Left kidney (tissue), 8 donors: ENCODE data around the gene CTNNA2. TPM values are rescaled to one million over a fixed set of nuclear protein-coding genes. Genes with fewer than 3 reads are reported as not detected.

Source experiments
- DNase-seq: peaks from one replicate; pipeline ENCODE4 v3.0.0-alpha.2; 2013
- long read RNA-seq, 8 donors: transcript quantifications; one replicate each; lab custom pipeline, GENCODE V29; 2026
- polyA plus RNA-seq: library from polyadenylated mRNA; unstranded; fragments of 120-200 nt; gene quantifications from one replicate; pipeline ENCODE4 v1.2.1, GENCODE V29; 2013; ENCODE audit not compliant: insufficient read length

The CTNNA2 gene
- 3.9 TPM for polyA plus RNA-seq
- long read RNA-seq, donor 1, partial matches to known transcripts, result 0 of 16 reads
- long read RNA-seq, donor 1, other reads (novel, unspliced or antisense), result 16 of 16 reads
- long read RNA-seq, donor 2, result 0 reads
- long read RNA-seq, donor 3, result 0 reads
- long read RNA-seq, donor 4, result 0 reads
- long read RNA-seq, donor 5, result 0 reads
- long read RNA-seq, donor 6, result 0 reads
- long read RNA-seq, donor 7, partial matches to known transcripts, result 7 of 7 reads
- long read RNA-seq, donor 7, other reads (novel, unspliced or antisense), result 0 of 7 reads
- long read RNA-seq, donor 8, result 0 reads

DNA sequence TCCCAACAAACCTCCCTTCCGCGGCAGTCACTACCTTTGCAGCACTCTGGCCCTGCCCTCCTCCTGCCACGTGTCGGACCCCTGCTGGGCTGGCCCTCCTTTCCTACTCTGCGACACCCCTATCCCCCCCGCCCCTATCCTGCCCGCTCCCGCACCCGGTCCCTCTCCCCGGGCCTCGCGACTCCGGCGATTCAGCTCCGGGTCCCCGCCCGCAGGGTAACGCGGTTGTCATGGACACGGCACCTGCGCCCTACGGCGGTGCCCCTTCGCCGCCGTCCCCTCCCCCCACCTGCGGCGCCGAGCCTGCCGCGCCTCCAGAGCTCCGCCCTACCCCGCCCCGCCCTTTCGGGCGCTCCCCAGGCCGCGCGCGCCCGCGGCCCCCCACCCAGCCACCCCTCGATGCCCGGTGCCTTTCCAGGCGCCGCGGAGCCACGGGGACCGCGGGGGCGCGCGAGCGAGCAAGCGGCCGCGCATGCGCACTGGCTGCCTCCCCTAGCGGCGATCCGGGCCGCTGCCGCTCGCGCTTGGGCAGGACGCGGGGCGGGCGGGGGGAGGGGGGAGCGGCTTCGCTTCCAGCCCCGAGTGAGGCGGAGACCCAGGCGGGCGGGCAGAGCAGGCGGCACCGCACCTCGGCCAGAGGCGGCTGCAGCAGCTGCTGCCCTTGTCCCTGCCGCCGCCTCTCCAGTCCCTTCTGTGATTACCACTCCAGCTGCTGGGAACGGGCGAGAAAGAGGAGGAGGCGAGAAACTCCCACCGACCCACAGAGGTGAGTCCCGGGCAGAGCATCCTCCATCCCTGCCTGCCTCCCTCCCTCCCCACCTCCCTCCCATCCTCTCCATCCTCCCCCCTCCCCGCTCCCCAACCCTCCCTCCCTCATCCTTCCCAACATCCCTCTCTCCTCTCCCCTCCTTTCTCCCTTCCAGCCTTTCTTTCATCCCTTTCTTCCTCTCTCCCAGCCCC, at the start of gene CTNNA2:
Gene CTNNA2 (plus strand): TSS at position 610 of the 960 bp plus-strand sequence.
- DNase-seq, result peak; percentile 60

DNA sequence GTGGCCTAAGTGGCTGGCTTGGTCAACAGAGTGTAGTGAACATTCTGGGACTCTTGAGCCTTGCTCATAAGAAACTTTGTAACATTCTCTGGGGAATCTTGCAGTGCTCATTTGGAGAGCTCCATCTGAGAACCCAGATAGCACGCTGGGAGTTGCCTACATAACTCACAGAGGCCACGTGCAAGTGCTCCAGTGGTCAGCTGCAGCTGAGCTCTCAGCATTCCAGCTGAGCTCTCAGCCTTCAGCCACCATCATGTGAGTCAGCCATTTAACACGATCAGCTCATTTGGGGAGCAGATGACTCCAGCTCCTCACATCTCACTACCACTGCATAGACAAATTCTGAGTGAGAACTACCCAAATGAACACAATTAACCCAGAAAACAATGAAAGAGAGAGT, 25.5 kb upstream of the CTNNA2 start:
- DNase-seq, result no peak

DNA sequence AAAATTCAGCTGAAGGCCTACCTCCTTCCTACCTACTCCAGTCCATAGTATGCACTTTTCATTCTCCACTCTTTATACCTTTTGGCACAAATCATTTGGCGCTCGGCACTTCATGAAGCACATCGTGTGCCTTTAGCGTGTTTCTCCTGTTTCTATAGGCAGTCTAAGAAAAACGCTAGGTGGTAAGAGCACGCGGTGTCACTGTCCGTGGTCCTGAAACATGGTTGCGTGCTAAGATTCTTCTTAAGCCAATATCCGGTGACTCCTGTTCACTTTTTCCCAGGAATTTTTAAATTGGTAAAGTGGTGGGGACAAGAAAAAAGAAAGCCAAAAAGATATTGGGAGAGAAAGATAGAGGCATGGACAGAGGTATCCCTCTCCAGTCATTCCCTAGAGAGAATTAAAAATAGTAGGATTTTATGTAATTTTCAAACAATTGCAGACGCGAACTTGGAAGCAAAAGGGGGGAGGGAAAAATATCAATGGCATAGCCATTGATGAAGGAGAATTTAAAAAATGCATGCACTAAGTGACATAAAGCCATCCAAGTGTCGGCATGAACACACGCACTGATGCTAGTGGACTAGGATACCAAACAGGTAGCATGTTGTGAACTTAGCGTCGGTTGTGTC, 1.4 kb upstream of the CTNNA2 start:
- peak; percentile 91 for DNase-seq

DNA sequence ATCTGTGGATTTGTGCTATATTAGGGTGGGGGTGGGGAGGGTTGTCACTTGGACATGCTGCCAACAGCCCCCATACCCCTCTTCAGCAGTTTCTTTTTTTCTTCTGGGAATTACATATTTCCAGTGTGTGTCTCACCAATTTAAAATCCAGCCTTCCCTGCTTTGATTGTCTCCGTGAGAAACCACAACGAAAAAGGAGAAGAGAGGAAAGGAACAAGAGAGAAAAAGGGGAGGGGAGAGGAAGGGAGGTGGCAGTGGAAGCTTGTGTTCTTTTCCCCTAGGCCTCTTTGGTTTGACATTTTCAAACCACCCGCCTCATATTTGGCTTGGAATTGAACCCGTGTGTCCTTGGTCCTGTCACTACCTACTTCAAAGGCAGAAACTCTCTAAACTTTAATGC, 860 bp downstream of the CTNNA2 start:
- no peak for DNase-seq

DNA sequence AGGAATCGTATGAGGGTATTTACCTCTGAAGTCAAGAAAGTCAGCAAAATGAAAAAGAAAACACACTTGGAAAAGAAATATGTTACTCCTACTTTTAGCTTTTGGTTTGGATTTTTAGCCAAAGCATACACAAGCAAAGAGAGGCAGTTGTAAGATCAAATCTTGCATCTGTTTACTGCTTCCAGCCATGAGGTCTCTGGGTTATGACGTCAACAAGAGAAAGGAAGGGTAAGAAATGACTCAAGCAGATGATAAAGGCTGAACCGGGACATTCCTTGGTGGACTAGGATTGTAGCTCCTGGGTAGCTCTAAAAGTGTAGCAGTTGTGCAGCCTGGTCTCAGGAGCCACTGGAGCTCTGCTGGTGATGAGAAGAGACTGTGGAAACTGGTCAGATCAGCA, 16.8 kb downstream of the CTNNA2 start:
- DNase-seq, result no peak

DNA sequence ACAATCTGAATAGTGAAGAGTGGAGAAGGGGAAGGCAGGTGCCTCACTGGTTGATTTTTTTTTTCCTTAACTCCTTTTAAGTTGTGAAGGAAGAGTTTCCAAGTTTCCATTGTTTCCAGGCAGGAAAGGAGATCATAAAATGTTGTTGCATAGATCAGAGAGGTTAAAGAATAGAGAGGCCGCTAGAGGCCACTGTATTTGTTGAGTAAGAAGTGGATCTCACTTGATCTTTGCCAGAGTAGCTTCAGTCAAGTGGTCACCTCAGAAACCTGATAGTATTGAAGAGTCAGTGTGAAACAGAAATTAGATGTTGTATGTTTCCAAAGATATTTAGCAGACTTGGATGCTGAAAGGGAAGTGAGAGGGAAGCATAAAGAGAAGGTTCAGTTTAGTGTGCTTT, 17.6 kb downstream of the CTNNA2 start:
- peak; percentile 26 for DNase-seq

DNA sequence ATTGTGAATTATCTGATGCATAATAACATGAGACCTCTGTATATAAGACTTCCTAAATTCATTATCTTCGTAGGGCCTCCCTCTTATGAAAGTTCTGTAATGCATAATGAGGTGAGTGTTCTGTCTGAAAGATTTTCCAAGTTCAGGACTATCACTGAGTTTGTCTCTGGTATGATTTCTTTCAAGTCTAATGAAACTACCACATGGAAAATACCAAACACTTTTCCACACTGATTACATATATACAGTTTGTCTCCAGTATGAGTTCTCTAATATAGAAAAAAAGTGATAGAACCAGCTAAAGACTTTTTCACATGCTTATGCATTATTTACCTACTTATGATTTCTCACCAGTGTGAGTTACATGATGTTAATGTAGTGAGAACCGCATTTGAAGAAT, 34.7 kb downstream of the CTNNA2 start:
- DNase-seq, result no peak

DNA sequence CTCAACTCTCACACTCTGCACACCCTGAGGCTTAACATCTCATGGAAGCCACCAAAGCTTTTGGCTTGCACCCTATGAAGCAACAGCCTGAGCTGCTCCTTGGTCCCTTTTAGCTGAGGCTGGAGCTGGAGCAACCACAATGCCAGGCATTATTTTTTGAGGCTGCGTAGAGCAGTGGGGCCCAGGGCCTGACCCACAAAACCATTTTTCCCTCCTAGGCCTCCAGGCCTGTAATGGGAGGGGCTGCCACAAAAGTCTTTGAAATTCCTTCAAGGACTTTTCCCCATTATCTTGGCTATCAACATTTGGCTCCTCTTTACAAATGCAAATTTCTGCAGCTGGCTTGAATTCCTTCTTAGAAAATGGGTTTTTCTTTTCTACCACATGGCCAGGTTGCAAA, 39.8 kb downstream of the CTNNA2 start:
- DNase-seq, result no peak

DNA sequence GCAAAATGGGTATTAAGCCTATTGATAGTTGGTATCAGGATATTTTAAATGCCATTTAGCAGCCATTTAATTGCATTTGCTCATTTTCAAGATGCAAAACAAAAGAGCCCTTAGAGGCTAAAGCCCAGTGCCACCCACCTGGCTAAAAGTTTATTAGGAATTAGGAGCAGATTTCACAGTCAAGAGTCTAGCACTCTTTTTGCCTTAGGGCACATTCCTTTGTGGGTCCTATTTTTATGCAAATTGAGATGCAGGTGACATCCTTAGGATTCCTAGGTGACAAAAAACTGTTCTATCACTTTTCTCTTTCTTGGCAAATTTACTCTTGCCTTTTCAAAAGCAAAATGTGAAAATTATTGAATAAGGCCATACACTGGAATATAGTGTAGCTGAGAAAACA, 42.0 kb downstream of the CTNNA2 start:
- no peak for DNase-seq

DNA sequence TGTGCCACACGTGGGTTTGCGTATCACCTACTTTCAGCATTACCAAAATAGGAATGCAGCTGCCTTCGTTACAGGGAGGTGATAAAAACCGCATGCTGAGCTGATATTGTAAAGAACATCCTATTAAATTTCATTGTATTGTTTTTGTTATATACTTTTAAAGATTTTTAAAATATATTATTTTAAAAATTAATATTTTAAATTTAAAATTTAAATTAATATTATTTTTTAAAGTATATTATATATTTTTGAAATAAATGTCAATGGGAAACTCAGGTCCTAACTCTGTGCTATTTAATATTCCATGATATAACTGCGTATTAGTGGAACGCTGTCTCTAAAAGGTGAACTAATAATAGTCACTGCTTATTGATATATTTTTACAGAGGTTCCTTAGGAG, 51.2 kb downstream of the CTNNA2 start:
- DNase-seq, result no peak

DNA sequence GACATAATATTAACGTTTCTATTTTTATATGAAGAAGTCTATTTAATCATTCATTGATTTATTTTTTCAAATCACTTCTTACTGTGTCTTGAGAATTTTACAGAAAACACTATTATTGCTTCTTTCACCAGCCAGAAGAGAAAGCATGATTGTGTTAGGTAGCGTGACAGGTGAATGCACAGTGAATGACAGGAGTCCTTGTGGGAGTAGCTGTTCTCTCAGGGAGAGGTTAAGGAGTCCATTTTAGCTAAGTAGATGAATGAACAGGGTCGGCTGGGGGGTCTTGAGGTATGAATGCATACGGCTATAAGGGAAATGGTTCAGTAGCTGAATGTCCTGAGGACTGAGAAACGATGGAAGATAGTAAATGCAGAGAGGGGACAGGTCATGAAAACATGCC, 56.2 kb downstream of the CTNNA2 start:
- no peak for DNase-seq

DNA sequence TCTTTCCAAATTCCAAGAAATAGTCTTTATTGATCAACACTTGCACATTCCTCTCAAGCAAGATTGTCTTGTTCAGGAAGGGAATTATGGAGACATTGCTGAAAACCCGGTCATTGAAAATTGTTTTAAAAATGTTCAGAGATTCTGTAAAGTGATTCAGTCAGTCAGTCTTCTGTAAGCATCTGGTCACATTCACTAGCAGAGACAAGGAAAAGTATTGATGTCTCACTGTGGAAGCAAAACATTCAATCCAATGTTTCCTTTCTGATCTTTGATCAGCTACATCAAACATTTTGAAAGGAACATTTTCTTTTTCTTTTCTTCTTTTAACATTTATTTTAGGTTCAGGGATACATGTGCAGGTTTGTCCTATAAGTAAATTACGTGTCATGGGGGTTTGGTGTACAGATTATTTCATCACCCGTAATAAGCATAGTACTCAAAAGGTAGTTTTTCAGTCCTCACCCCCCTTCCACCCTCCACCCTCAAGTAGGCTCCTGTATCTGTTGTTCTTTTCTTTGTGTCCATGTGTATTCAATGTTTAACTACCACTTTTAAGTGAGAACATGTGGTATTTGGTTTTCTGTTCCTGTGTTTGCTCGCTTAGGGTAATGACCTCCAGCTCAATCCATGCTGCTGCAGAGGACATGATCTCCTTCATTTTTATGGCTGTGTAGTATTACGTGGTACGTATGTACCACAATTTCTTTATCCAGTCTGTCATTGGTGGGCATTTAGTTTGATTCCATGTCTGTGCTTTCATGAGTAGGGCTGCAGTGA, 61.2 kb downstream of the CTNNA2 start:
- DNase-seq, result no peak

DNA sequence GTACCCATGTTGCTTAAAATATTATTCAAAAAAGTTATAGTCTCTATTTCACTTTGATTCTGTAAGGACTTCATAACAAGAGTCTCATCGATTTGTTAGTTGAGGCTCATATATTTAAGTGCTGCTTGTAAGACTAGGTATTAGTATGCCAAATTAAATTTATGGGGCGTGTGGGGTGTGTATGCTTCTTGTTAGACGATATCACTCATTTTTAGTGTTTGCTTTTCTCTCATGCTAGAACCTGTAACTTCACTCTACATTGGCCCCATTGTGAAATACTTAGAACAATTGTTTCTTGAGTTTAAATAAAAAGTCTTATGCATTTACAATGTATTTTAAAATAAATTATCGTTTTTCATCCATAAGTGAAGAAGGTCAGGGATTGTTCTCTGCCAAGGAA, 63.6 kb downstream of the CTNNA2 start:
- peak; percentile 19 for DNase-seq

DNA sequence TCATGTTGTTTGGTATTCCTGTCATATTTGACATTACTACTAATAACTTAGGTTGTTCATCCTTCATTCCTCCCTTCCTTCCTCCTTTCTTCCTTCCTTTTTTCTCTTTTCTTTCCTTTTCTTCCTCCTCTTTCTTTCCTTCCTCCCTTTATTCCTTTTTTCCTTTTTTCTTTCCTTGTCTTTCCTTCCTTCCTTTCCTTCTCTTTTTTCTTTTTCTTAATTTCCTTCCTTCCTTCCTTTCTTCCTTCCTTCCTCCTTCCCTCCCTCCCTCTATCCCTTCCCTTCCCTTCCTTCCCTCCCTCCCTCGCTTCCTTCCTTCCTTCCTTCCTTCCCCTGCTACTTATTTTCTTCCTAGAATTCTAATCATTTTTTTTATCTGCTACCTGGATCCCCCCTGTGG, 66.1 kb downstream of the CTNNA2 start:
- no peak for DNase-seq

DNA sequence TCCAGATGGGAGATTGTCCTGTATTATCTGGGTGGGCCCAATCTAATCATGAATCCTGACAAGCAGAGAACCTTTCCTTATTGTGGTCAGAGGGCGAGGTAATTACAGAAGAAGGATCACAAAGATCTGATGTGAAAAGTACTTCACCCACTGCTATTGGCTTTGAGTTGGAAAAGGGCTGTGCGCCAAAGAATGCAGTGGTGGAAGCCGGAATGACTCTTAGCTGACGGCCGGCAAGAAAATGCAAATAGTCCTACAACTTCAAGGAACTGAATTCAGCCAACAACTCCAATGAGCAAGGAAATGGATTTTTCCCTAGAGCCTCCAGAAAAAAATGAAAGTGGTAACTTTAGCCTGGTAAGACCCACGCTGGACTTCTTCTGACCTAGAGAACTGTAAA, 67.3 kb downstream of the CTNNA2 start:
- DNase-seq, result no peak

DNA sequence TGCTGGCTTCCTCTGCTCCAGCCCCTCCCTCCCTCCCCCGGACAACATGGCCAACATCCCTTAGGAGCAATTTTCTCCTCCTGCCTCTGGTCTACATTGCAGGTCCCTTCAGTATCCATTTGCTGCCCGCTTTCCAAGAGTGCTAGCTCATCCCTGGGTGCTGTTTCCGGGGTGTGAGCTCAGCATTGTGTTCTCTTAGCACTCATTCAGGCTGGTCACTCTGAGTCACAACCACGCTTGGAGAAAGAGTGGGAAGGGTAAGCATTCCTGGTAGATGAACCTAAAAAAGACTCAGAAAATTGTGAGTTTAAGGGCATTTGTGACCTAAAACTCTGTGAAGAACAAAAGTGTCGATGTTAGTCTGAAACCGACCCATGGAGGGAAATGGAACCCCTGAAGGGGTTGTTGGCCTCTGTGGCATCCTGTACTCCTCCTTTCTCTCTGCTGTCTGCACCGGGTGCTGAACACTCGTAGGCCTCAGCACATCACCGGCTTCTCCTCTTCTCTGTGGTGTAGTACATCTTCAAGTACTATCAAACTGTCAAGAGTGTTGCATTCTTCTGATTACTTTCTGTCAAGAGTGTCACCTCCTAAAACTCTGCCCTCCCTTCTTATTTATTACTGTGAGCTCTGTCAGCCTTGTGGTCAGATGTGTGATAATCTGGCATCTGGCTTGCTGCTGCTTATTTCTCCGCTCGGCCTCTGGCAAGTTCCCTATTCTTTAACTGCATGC, 73.0 kb downstream of the CTNNA2 start:
- DNase-seq, result peak; percentile 73

DNA sequence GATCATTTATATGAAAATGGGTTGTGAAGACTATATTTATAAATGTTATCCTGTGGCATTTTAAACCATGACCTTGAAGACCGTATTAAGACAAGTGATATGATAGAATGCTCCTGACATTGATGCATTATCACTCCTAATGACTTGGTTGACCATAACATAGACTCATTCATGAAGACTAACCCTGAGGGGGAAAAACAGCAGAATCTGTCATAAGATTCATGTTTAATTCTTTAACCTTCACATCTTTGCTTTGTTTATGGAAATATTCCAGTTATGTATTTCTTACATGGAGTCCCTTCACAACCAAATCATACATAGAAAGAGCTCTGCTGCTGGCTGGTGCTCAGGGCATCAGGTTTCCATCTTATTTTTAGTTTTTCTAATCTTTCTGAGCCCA, 78.4 kb downstream of the CTNNA2 start:
- DNase-seq, result no peak

DNA sequence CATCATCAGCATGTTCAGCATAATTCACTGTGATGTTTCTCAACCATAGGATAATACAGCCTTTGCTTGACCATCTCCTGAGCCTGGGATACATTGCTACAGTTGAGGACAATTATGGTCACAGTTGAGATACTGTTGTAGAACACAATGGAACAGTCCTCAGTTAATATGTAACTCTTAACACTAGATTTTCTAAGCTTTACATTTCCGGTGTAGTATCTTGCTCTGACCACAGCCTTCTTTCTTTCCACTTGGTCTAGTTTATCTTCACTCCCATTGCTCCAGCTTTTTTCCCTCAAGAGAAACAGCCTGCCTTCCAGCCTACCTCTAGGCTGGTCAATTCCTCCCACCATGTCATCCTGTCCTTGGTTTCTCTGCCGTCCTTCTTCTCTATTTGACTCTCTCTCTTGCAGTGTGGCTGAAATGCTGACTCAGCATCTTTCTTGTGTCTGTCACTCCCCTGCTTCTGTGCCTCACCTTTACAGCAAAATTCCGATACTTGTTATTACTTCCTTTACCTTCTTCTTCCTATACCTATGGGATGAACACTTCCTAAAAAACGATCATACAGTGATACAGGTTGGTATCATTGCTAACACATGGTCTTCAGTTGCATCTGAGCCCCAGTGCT, 80.5 kb downstream of the CTNNA2 start:
- DNase-seq, result no peak

DNA sequence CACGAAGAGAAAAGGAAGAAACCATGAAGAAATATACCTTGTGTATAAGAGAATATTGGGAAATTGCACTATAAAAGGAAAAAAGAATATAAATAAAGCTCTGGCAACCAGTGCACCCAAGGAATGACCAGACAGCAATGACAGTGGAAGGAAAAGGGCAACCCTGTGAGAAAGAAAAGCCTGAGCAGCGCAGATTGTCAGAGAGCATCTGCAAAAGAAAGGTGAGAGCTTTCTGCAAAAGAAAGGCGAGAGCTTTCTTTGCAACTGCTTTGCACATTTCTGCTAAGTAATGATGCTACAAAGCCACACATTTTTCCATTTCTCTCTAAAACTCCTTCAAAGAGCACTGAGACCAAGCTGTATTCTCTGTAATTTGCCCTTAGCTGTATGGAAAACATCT, 83.6 kb downstream of the CTNNA2 start:
- no peak for DNase-seq

DNA sequence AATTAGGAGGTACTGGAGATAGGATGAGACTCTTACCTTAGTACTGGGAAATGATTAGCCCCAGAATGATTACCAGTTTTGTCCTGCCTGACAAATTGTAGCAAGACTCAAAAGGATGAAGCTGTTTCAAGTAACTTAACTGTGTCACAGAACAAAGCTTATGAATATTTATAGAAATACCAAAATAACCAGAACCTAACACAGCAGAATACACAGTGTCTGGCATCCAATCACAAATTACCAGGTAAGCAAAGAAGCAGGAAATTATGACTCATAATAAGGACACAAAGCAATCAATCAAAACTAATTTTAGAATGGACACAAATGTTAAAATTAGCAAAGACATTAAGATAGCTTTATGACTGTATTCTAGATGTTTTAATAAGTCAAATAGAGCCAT, 91.9 kb downstream of the CTNNA2 start:
- DNase-seq, result no peak

DNA sequence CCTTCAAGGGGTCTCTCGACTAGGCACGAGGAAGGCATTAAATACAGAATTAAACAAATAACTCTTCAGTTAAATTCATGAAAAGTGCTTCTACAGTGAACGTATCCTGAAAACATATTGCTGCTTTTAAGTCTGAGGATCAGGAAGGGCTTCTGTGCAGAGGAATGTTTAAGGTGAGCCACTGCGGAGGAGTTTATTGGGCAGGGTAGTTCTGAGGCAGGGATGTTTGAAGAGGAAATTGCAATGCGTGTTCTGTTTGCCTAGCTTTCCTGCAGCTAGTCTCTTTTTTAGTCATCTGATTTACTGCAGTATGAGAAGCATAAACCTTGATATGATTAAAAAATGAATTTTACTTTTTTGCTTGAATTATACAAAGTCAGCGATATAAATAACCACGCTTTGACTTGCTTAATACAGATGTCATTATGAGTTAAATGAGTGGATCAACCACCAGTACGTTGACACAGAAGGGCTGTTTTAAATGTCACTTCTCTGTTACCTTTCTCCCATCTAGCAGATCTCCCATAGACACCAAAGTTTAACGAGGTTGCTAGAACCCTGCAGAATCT, 98.7 kb downstream of the CTNNA2 start:
- no peak for DNase-seq
